Neural progenitor cell (in vitro differentiated cells): ENCODE measurements around the gene EXT2. TPM values are rescaled to one million over a fixed set of nuclear protein-coding genes. Genes with fewer than 3 reads are reported as not detected.

ENCODE experiments used
- DNase-seq: peaks from one replicate; pipeline ENCODE4 v3.0.0-alpha.2; 2016; ENCODE audit warnings: low spot score
- H2AFZ ChIP-seq: fragments of 200-600 bp; sonication (generic); replicated peaks from 2 replicates; pipeline ENCODE4 v1.6.1; 2016; ENCODE audit warnings: antibody characterized with exemption
- H3F3A ChIP-seq: fragments of 200-600 bp; sonication (generic); 2 replicates; pipeline ENCODE4 v1.6.1; 2016; ENCODE audit warnings: antibody characterized with exemption, low read depth
- H3K27ac ChIP-seq: fragments of 200-600 bp; sonication (generic); 2 replicates; pipeline ENCODE4 v1.5.1; 2016; ENCODE audit warnings: mild to moderate bottlenecking
- H3K27me3 ChIP-seq: fragments of 200-600 bp; sonication (generic); 2 replicates; pipeline ENCODE4 v1.6.1; 2016; ENCODE audit warnings: mild to moderate bottlenecking, moderate library complexity
- H3K36me3 ChIP-seq: fragments of 200-600 bp; sonication (generic); 2 replicates; pipeline ENCODE4 v1.5.1; 2016
- H3K4me1 ChIP-seq: fragments of 200-600 bp; sonication (generic); 2 replicates; pipeline ENCODE4 v1.6.1; 2016; ENCODE audit warnings: mixed run types
- H3K4me2 ChIP-seq: fragments of 200-600 bp; sonication (generic); 2 replicates; pipeline ENCODE4 v1.6.1; 2016
- H3K4me3 ChIP-seq: fragments of 200-600 bp; sonication (generic); 2 replicates; pipeline ENCODE4 v1.5.1; 2016
- H3K79me2 ChIP-seq: fragments of 200-600 bp; sonication (generic); 2 replicates; pipeline ENCODE4 v1.6.1; 2016; ENCODE audit warnings: low read depth
- H3K9ac ChIP-seq: fragments of 200-600 bp; sonication (generic); 2 replicates; pipeline ENCODE4 v1.6.1; 2016
- H3K9me3 ChIP-seq: fragments of 200-600 bp; sonication (generic); 2 replicates; pipeline ENCODE4 v1.5.1; 2016; ENCODE audit warnings: low read depth
- H4K20me1 ChIP-seq: fragments of 200-600 bp; sonication (generic); 2 replicates; pipeline ENCODE4 v1.6.1; 2016; ENCODE audit warnings: low read depth
- H3K27ac Mint-ChIP-seq: 3 replicates; pipeline ENCODE4 v1.8.0; 2021; ENCODE audit warnings: mixed read lengths
- H3K27me3 Mint-ChIP-seq: 2 replicates; pipeline ENCODE4 v1.8.0; 2022; ENCODE audit warnings: low read depth, mild to moderate bottlenecking, inconsistent platforms, moderate library complexity, mixed read lengths; ENCODE audit not compliant: insufficient read depth
- H3K36me3 Mint-ChIP-seq: 3 replicates; pipeline ENCODE4 v1.8.0; 2021; ENCODE audit warnings: mixed read lengths
- H3K4me1 Mint-ChIP-seq: 3 replicates; pipeline ENCODE4 v1.8.0; 2021; ENCODE audit warnings: mixed read lengths
- H3K4me3 Mint-ChIP-seq: 3 replicates; pipeline ENCODE4 v1.8.0; 2021; ENCODE audit warnings: mild to moderate bottlenecking, moderate library complexity, mixed read lengths
- H3K9me3 Mint-ChIP-seq: 3 replicates; pipeline ENCODE4 v1.8.0; 2020; ENCODE audit warnings: mixed read lengths
- CTCF ChIP-seq: fragments of 200-600 bp; sonication (generic); IDR thresholded peaks from 2 replicates; pipeline ENCODE4 v1.5.1; 2017; ENCODE audit warnings: antibody characterized with exemption, mild to moderate bottlenecking
- EZH2 ChIP-seq: fragments of 200-600 bp; sonication (generic); IDR thresholded peaks from 2 replicates; pipeline ENCODE4 v1.6.1; 2017; ENCODE audit warnings: antibody characterized with exemption, mild to moderate bottlenecking, moderate library complexity
- EZH2phosphoT487 ChIP-seq: fragments of 200-600 bp; sonication (generic); IDR thresholded peaks from 2 replicates; pipeline ENCODE4 v1.6.1; 2017; ENCODE audit warnings: antibody characterized with exemption
- total RNA-seq: library from RNA; depleted of rRNA; stranded (reverse); fragments of >200 nt; gene quantifications from 2 replicates; pipeline ENCODE4 v1.2.3, GENCODE V29; 2015; ENCODE audit warnings: low replicate concordance

The EXT2 gene
- total RNA-seq, 1 donor from 2014 or later, result 70.4 TPM

- Histone ChIP-seq H2AFZ (peak overlapping the region; percentile 26), H3K27me3 (no peaks in the 10 kb centered on the region), H3K4me2 (no peak overlapping the region), H3F3A (no peaks in the 10 kb centered on the region), H3K36me3 (no peaks in the 10 kb centered on the region), H3K79me2 (no peaks in the 10 kb centered on the region), H4K20me1 (no peaks in the 10 kb centered on the region), H3K4me3 (no peak overlapping the region), H3K4me1 (peaks cover 11% of the 10 kb centered on the region), H3K9me3 (no peaks in the 10 kb centered on the region), H3K27ac (no peak overlapping the region), H3K9ac (no peak overlapping the region)
- no peak for DNase-seq
- Mint-ChIP-seq H3K4me3 (no peak overlapping the region), H3K36me3 (no peaks in the 10 kb centered on the region), H3K9me3 (no peaks in the 10 kb centered on the region), H3K4me1 (peaks cover 17% of the 10 kb centered on the region), H3K27me3 (peaks cover 4% of the 10 kb centered on the region), H3K27ac (peak overlapping the region; percentile 79)
- no peak for TF ChIP-seq EZH2phosphoT487
- TF ChIP-seq EZH2, result no peak
- TF ChIP-seq CTCF, result no peak
Measured at GRCh38 chr11:44269369-44270351, 174.2 kb downstream of the EXT2 start.

GRCh38 chr11:44270403-44271273 lies 175.2 kb downstream of the EXT2 start:
- Histone ChIP-seq H2AFZ (no peak overlapping the region), H3K27ac (no peak overlapping the region)

GRCh38 chr11:44271286-44271685 lies 175.8 kb downstream of the EXT2 start:
- H3K4me1 Mint-ChIP-seq, result peaks cover 17% of the 10 kb centered on the region
- no peak overlapping the region for H2AFZ ChIP-seq
- H3K9me3 Mint-ChIP-seq, result peaks cover 3% of the 10 kb centered on the region
- H3K27me3 Mint-ChIP-seq, result peaks cover 6% of the 10 kb centered on the region
- peaks cover 10% of the 10 kb centered on the region for H3K4me1 ChIP-seq
- H3K27ac Mint-ChIP-seq, result no peak overlapping the region
- H4K20me1 ChIP-seq, result no peaks in the 10 kb centered on the region
- H3K36me3 Mint-ChIP-seq, result no peaks in the 10 kb centered on the region
- H3K36me3 ChIP-seq, result no peaks in the 10 kb centered on the region
- no peaks in the 10 kb centered on the region for H3K9me3 ChIP-seq
- H3K4me3 Mint-ChIP-seq, result no peak overlapping the region
- no peaks in the 10 kb centered on the region for H3F3A ChIP-seq
- TF ChIP-seq EZH2phosphoT487, result no peak
- TF ChIP-seq CTCF, result no peak
- no peak for TF ChIP-seq EZH2
- no peak for DNase-seq
- no peak overlapping the region for H3K27ac ChIP-seq
- H3K79me2 ChIP-seq, result no peaks in the 10 kb centered on the region
- no peak overlapping the region for H3K9ac ChIP-seq
- H3K4me3 ChIP-seq, result no peak overlapping the region
- H3K4me2 ChIP-seq, result no peak overlapping the region
- H3K27me3 ChIP-seq, result no peaks in the 10 kb centered on the region

More at GRCh38 chr11:44270403-44271273, 175.2 kb downstream of the EXT2 start:
- Histone ChIP-seq H3K4me2 (no peak overlapping the region), H3F3A (no peaks in the 10 kb centered on the region), H3K79me2 (no peaks in the 10 kb centered on the region), H3K9ac (no peak overlapping the region), H3K9me3 (no peaks in the 10 kb centered on the region), H3K4me1 (peaks cover 10% of the 10 kb centered on the region), H4K20me1 (no peaks in the 10 kb centered on the region), H3K4me3 (no peak overlapping the region), H3K27me3 (no peaks in the 10 kb centered on the region), H3K36me3 (no peaks in the 10 kb centered on the region)
- peaks cover 4% of the 10 kb centered on the region for H3K27me3 Mint-ChIP-seq
- H3K36me3 Mint-ChIP-seq, result no peaks in the 10 kb centered on the region
- TF ChIP-seq EZH2phosphoT487, result no peak
- no peak for TF ChIP-seq EZH2
- TF ChIP-seq CTCF, result no peak
- no peak overlapping the region for H3K4me3 Mint-ChIP-seq
- DNase-seq, result no peak
- peak overlapping the region; percentile 57 for H3K27ac Mint-ChIP-seq
- peaks cover under 1% of the 10 kb centered on the region for H3K9me3 Mint-ChIP-seq
- peaks cover 17% of the 10 kb centered on the region for H3K4me1 Mint-ChIP-seq
